IMR-90 (cell line): ENCODE data around the gene CTDP1. TPM values are rescaled to one million over a fixed set of nuclear protein-coding genes. Genes with fewer than 3 reads are reported as not detected.

Experiments used
- ATAC-seq: fragments of 200-7000 bp; cut with Tn5 transposase; 2 replicates; pipeline ENCODE4 v1.9.1; 2020; ENCODE audit warnings: low read depth, mild to moderate bottlenecking, moderate library complexity
- BruUV-seq: library from RNA; stranded (reverse); fragments of 400-500 nt; replicated peaks from 2 replicates; lab custom pipeline; 2021; lab: Mats Ljungman, UMichigan
- CTCF ChIA-PET: fragments of 300-600 bp; formaldehyde crosslinking; extraction: SDS; loops from one replicate; lab custom pipeline; 2021; ENCODE audit warnings: antibody characterized with exemption; lab: Yijun Ruan, JAX
- POLR2A ChIA-PET: fragments of 300-600 bp; sonication (Branson Sonifier 250); formaldehyde crosslinking; loops from one replicate; lab custom pipeline; 2022; ENCODE audit warnings: antibody characterized with exemption; ENCODE audit not compliant: unreplicated experiment; lab: Charles Lee
- DNase-seq: peaks from one replicate; pipeline ENCODE4 v3.0.0; 2013
- H2AFZ ChIP-seq: replicated peaks from 2 replicates; pipeline ENCODE3; 2013; ENCODE audit warnings: low read length, mild to moderate bottlenecking; ENCODE audit not compliant: poor library complexity
- H2AK5ac ChIP-seq: 2 replicates; pipeline ENCODE4 v1.6.1; 2013; ENCODE audit warnings: low read depth, low read length, inconsistent platforms
- H2AK9ac ChIP-seq: replicated peaks from 2 replicates; pipeline ENCODE3; 2013; ENCODE audit warnings: mild to moderate bottlenecking, low read depth, low read length, moderate library complexity; ENCODE audit not compliant: poor library complexity
- H2BK120ac ChIP-seq: 2 replicates; pipeline ENCODE4 v1.6.1; 2013; ENCODE audit warnings: low read depth, low read length, inconsistent platforms
- H2BK15ac ChIP-seq: 3 replicates; pipeline ENCODE4 v1.6.1; 2013; ENCODE audit warnings: low read depth, low read length, inconsistent platforms
- H2BK20ac ChIP-seq: 2 replicates; pipeline ENCODE4 v1.6.1; 2013; ENCODE audit warnings: low read depth, mild to moderate bottlenecking, inconsistent platforms, low read length, moderate library complexity
- H2BK5ac ChIP-seq: 2 replicates; pipeline ENCODE4 v1.6.1; 2013; ENCODE audit warnings: mild to moderate bottlenecking, low read depth, low read length, inconsistent platforms; ENCODE audit not compliant: poor library complexity, severe bottlenecking
- H3K14ac ChIP-seq: replicated peaks from 2 replicates; pipeline ENCODE4 v1.6.1; 2013; ENCODE audit warnings: low read depth, low read length, inconsistent platforms
- H3K18ac ChIP-seq: 2 replicates; pipeline ENCODE4 v1.6.1; 2013; ENCODE audit warnings: low read depth, low read length, control low read depth
- H3K23ac ChIP-seq: 2 replicates; pipeline ENCODE4 v1.6.1; 2013; ENCODE audit warnings: low read depth, low read length, inconsistent platforms
- H3K27ac ChIP-seq: 2 replicates; pipeline ENCODE4 v1.5.1; 2013; ENCODE audit warnings: mild to moderate bottlenecking, control low read depth, low read length; ENCODE audit not compliant: insufficient read depth
- H3K27me3 ChIP-seq: 2 replicates; pipeline ENCODE4 v1.6.1; 2013; ENCODE audit warnings: low read length; ENCODE audit not compliant: control insufficient read depth, insufficient read depth
- H3K36me3 ChIP-seq: 2 replicates; pipeline ENCODE4 v1.6.1; 2013; ENCODE audit warnings: low read length, mixed read lengths; ENCODE audit not compliant: control insufficient read depth, insufficient read depth
- H3K4ac ChIP-seq: 2 replicates; pipeline ENCODE4 v1.6.1; 2013; ENCODE audit warnings: low read depth, low read length, inconsistent platforms
- H3K4me1 ChIP-seq: 2 replicates; pipeline ENCODE4 v1.6.1; 2013; ENCODE audit warnings: low read length, mixed read lengths; ENCODE audit not compliant: control insufficient read depth, insufficient read depth
- H3K4me2 ChIP-seq: 2 replicates; pipeline ENCODE4 v1.6.1; 2013; ENCODE audit warnings: low read depth, mild to moderate bottlenecking, control low read depth, low read length, moderate library complexity
- H3K4me3 ChIP-seq: 2 replicates; pipeline ENCODE4 v1.5.1; 2013; ENCODE audit warnings: low read depth, mild to moderate bottlenecking, control low read depth, low read length, moderate library complexity; ENCODE audit not compliant: insufficient read depth
- H3K56ac ChIP-seq: 2 replicates; pipeline ENCODE4 v1.6.1; 2013; ENCODE audit warnings: low read length, inconsistent platforms; ENCODE audit not compliant: insufficient read depth; ENCODE audit errors: extremely low read depth
- H3K79me1 ChIP-seq, 2 experiments: 2 replicates each; pipeline ENCODE4 v1.6.1; 2013; ENCODE audit warnings: low read length in 2 of 2, inconsistent platforms in 1 of 2, low read depth in 1 of 2
- H3K9ac ChIP-seq: 2 replicates; pipeline ENCODE4 v1.6.1; 2013; ENCODE audit warnings: low read depth, low read length, control low read depth
- H3K9me1 ChIP-seq: 2 replicates; pipeline ENCODE4 v1.6.1; 2013; ENCODE audit warnings: low read length, inconsistent platforms; ENCODE audit not compliant: insufficient read depth
- H3K9me3 ChIP-seq: 2 replicates; pipeline ENCODE4 v1.6.1; 2013; ENCODE audit warnings: low read length; ENCODE audit not compliant: control insufficient read depth, insufficient read depth
- H4K20me1 ChIP-seq: 2 replicates; pipeline ENCODE4 v1.6.1; 2013; ENCODE audit warnings: low read length, inconsistent platforms; ENCODE audit not compliant: insufficient read depth
- H4K5ac ChIP-seq: 2 replicates; pipeline ENCODE4 v1.6.1; 2013; ENCODE audit warnings: mild to moderate bottlenecking, low read depth, low read length, control low read depth
- H4K8ac ChIP-seq, 2 experiments: 2 replicates each; pipeline ENCODE4 v1.6.1; 2013; ENCODE audit warnings: low read depth in 2 of 2, low read length in 2 of 2, control low read depth in 1 of 2, inconsistent platforms in 1 of 2
- H4K91ac ChIP-seq: 2 replicates; pipeline ENCODE4 v1.6.1; 2013; ENCODE audit warnings: low read depth, low read length, inconsistent platforms; ENCODE audit not compliant: insufficient read depth
- BHLHE40 ChIP-seq: fragments of 150-350 bp; IDR thresholded peaks from 2 replicates; pipeline ENCODE4 v1.6.1; 2016; ENCODE audit warnings: mild to moderate bottlenecking, low read depth, low read length
- CEBPB ChIP-seq: IDR thresholded peaks from 2 replicates; pipeline ENCODE4 v1.6.1; 2012; ENCODE audit warnings: low read depth, low read length, improper control_type of control experiment
- CHD1 ChIP-seq: IDR thresholded peaks from 2 replicates; pipeline ENCODE4 v1.6.1; 2012; ENCODE audit warnings: low read depth, low read length, improper control_type of control experiment
- FOS ChIP-seq: fragments of 150-350 bp; IDR thresholded peaks from 2 replicates; pipeline ENCODE4 v1.6.1; 2016; ENCODE audit warnings: low read depth, low read length
- MAFK ChIP-seq: IDR thresholded peaks from 2 replicates; pipeline ENCODE4 v1.6.1; 2012; ENCODE audit warnings: low read depth, low read length, improper control_type of control experiment
- MAZ ChIP-seq: IDR thresholded peaks from 2 replicates; pipeline ENCODE4 v1.6.1; 2012; ENCODE audit warnings: low read depth, mild to moderate bottlenecking, low read length, improper control_type of control experiment, moderate library complexity, borderline replicate concordance
- MXI1 ChIP-seq: IDR thresholded peaks from 2 replicates; pipeline ENCODE4 v1.6.1; 2012; ENCODE audit warnings: low read depth, mild to moderate bottlenecking, low read length, moderate library complexity, borderline replicate concordance
- NFE2L2 ChIP-seq: fragments of 150-350 bp; IDR thresholded peaks from 2 replicates; pipeline ENCODE4 v1.6.1; 2016; ENCODE audit warnings: low read depth, mild to moderate bottlenecking, low read length
- POLR2A ChIP-seq: IDR thresholded peaks from 2 replicates; pipeline ENCODE4 v1.6.1; 2012; ENCODE audit warnings: mild to moderate bottlenecking, low read depth, low read length
- RAD21 ChIP-seq: IDR thresholded peaks from 2 replicates; pipeline ENCODE4 v1.6.1; 2012; ENCODE audit warnings: low read length, improper control_type of control experiment
- RCOR1 ChIP-seq: IDR thresholded peaks from 2 replicates; pipeline ENCODE4 v1.6.1; 2012; ENCODE audit warnings: mild to moderate bottlenecking, low read length, improper control_type of control experiment; ENCODE audit not compliant: insufficient replicate concordance
- RFX5 ChIP-seq: IDR thresholded peaks from 2 replicates; pipeline ENCODE4 v1.8.0; 2012; ENCODE audit warnings: low read depth, mild to moderate bottlenecking, low read length, moderate library complexity
- SMC3 ChIP-seq: fragments of 150-350 bp; IDR thresholded peaks from 2 replicates; pipeline ENCODE4 v1.6.1; 2016; ENCODE audit warnings: low read depth, mild to moderate bottlenecking, antibody characterized with exemption, low read length, moderate library complexity
- WGBS, 2 experiments: methylation state at CpG; one replicate each; pipeline versions ENCODE4 v1.1.5 to v1.1.7; 2013; ENCODE audit warnings: missing lambda C conversion rate in 2 of 2; ENCODE audit not compliant: insufficient read length in 1 of 2; ENCODE audit errors: extremely low coverage in 2 of 2; 5-methylcytosine and 5-hydroxymethylcytosine counted together
- dilution Hi-C: fragments of 300-500 bp; cut with HindIII; formaldehyde crosslinking; loops from one replicate; pipeline ENCODE4 v1.14.3; 2018; ENCODE audit warnings: low sequenced_read_pairs; ENCODE audit not compliant: unreplicated experiment
- in situ Hi-C: fragments of 300-500 bp; cut with MboI; formaldehyde crosslinking; loops from 3 replicates; pipeline ENCODE4 v1.14.3; 2019; ENCODE audit warnings: low sequenced_read_pairs, inconsistent platforms, mixed read lengths
- intact Hi-C: fragments of 100-400 bp; cut with micrococcal nuclease; formaldehyde crosslinking; loops from 2 replicates; pipeline ENCODE4 v1.10.0; 2022
- polyA plus RNA-seq, 3 experiments: library from polyadenylated mRNA; depleted of rRNA; stranded (reverse); fragments of >200 nt; gene quantifications; 2 replicates each; pipeline ENCODE4 v1.2.3, GENCODE V29; 2012; ENCODE audit warnings: low replicate concordance in 1 of 3
- total RNA-seq: library from RNA; depleted of rRNA; stranded (reverse); fragments of >200 nt; gene quantifications from 2 replicates; pipeline ENCODE4 v1.2.3, GENCODE V29; 2012
- TF ChIP-seq, protein P1 (sequence below): fragments of 150-350 bp; IDR thresholded peaks from 2 replicates; pipeline ENCODE4 v1.6.1; 2016; ENCODE audit warnings: low read depth, mild to moderate bottlenecking, low read length, moderate library complexity, borderline replicate concordance
- TF ChIP-seq, protein P2 (sequence below): conservative IDR thresholded peaks from 2 replicates; pipeline ENCODE4 v1.5.1; 2012; ENCODE audit warnings: mild to moderate bottlenecking, low read depth, low read length, improper control_type of control experiment
- TF ChIP-seq, protein P3 (sequence below): fragments of 150-350 bp; IDR thresholded peaks from 2 replicates; pipeline ENCODE4 v1.6.1; 2017; ENCODE audit warnings: mild to moderate bottlenecking, antibody characterized with exemption, low read length, low read depth

Gene CTDP1
- total and polyA plus RNA-seq, 2 of the 4 experiments (the other 2 are of a cell fraction), result 13.4 to 17.6 TPM

DNA sequence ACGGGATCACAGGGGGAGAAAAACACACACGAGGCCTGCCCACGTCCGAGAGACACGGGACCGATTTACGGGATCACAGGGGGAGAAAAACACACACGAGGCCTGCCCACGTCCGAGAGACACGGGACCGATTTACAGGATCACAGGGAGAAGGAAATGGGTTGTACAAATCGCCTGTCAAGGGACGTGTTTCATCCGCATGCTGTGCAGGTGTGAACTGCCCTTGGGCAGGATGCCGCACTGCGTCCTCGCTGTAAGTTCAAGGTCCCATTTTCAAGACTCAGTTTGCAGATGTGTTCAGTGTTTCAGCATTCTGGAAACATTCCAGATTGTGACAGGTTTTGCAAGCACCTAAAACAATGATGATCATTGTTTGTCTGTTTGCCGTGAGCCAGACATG is 115.8 kb downstream of the CTDP1 start:
- in situ Hi-C loops, result no loop called here
- 0 out of 2 replicates have a peak overlapping the region, but pooled peaks have one; percentile 29 for H2BK20ac ChIP-seq
- CTCF ChIA-PET, result no interaction called here
- H3K4me1 ChIP-seq, result peaks cover 18% of the 10 kb centered on the region
- peaks cover 4% of the 10 kb centered on the region; the same call in 1 of the 2 replicates for H4K20me1 ChIP-seq
- TF ChIP-seq RFX5, result no peak
- TF ChIP-seq SMC3, result no peak
- TF ChIP-seq NFE2L2, result no peak
- TF ChIP-seq CHD1, result no peak
- no peak for TF ChIP-seq RAD21
- TF ChIP-seq, protein P1, sequence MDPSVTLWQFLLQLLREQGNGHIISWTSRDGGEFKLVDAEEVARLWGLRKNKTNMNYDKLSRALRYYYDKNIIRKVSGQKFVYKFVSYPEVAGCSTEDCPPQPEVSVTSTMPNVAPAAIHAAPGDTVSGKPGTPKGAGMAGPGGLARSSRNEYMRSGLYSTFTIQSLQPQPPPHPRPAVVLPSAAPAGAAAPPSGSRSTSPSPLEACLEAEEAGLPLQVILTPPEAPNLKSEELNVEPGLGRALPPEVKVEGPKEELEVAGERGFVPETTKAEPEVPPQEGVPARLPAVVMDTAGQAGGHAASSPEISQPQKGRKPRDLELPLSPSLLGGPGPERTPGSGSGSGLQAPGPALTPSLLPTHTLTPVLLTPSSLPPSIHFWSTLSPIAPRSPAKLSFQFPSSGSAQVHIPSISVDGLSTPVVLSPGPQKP, result no peak
- TF ChIP-seq, protein P2, sequence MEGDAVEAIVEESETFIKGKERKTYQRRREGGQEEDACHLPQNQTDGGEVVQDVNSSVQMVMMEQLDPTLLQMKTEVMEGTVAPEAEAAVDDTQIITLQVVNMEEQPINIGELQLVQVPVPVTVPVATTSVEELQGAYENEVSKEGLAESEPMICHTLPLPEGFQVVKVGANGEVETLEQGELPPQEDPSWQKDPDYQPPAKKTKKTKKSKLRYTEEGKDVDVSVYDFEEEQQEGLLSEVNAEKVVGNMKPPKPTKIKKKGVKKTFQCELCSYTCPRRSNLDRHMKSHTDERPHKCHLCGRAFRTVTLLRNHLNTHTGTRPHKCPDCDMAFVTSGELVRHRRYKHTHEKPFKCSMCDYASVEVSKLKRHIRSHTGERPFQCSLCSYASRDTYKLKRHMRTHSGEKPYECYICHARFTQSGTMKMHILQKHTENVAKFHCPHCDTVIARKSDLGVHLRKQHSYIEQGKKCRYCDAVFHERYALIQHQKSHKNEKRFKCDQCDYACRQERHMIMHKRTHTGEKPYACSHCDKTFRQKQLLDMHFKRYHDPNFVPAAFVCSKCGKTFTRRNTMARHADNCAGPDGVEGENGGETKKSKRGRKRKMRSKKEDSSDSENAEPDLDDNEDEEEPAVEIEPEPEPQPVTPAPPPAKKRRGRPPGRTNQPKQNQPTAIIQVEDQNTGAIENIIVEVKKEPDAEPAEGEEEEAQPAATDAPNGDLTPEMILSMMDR, result no peak
- no peak for TF ChIP-seq MAZ
- no peak for TF ChIP-seq CEBPB
- no peak for TF ChIP-seq MAFK
- TF ChIP-seq POLR2A, result no peak
- no peak for TF ChIP-seq RCOR1
- no peak for TF ChIP-seq MXI1
- no peak for TF ChIP-seq BHLHE40
- TF ChIP-seq FOS, result no peak
- TF ChIP-seq, protein P3, sequence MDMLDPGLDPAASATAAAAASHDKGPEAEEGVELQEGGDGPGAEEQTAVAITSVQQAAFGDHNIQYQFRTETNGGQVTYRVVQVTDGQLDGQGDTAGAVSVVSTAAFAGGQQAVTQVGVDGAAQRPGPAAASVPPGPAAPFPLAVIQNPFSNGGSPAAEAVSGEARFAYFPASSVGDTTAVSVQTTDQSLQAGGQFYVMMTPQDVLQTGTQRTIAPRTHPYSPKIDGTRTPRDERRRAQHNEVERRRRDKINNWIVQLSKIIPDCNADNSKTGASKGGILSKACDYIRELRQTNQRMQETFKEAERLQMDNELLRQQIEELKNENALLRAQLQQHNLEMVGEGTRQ, result no peak
- no TSS peak for BruUV-seq
- no peak for DNase-seq
- peaks cover 30% of the 10 kb centered on the region for H3K27me3 ChIP-seq
- dilution Hi-C loops, result no loop called here
- no peak overlapping the region for H3K27ac ChIP-seq
- no peak overlapping the region for H4K8ac ChIP-seq
- H3K4me3 ChIP-seq, result no peak overlapping the region
- H3K14ac ChIP-seq, result no peak overlapping the region
- no peaks in the 10 kb centered on the region for H3K79me1 ChIP-seq
- H3K4ac ChIP-seq, result no peak overlapping the region
- H3K23ac ChIP-seq, result no peak overlapping the region
- no peaks in the 10 kb centered on the region for H3K9me3 ChIP-seq
- H3K4me2 ChIP-seq, result no peak overlapping the region
- H4K5ac ChIP-seq, result no peak overlapping the region
- intact Hi-C loops, result loop anchor here (5.0 kb wide), 2 partner anchors 157 to 172 kb away; partner anchors contain the start of gene SLC66A2
- peak overlapping the region; percentile 11; the same call in 1 of the 2 replicates for H2AK5ac ChIP-seq
- 0 out of 3 replicates have a peak overlapping the region, but pooled peaks have one; percentile 46 for H2BK15ac ChIP-seq
- whole genome bisulfite sequencing, 2 experiments, result 90% methylated on average over 11 of the region's 19 CpGs; no CpG with 5 or more reads in 1 of the 2 experiments
- no peak for ATAC-seq
- H3K56ac ChIP-seq, result no peak overlapping the region
- H2AK9ac ChIP-seq, result no peak overlapping the region
- peak overlapping the region; percentile 7; the same call in 1 of the 2 replicates for H2BK120ac ChIP-seq
- POLR2A ChIA-PET, result no interaction called here
- H4K91ac ChIP-seq, result peak overlapping the region; percentile 19; the same call in 1 of the 2 replicates
- no peak overlapping the region for H2AFZ ChIP-seq
- H3K18ac ChIP-seq, result no peak overlapping the region
- H3K36me3 ChIP-seq, result no peaks in the 10 kb centered on the region
- no peak overlapping the region for H2BK5ac ChIP-seq
- peaks cover 11% of the 10 kb centered on the region for H3K9me1 ChIP-seq
- no peak overlapping the region for H3K9ac ChIP-seq
